Spinal cord (tissue), 10 donors: ENCODE measurements around the gene ZNF609. TPM values are rescaled to one million over a fixed set of nuclear protein-coding genes. Genes with fewer than 3 reads are reported as not detected.
A peak's percentile ranks its signal among the peaks of the same experiment; 100 is the strongest.

Source experiments
- DNase-seq, 6 donors: peaks; one replicate each; pipeline versions ENCODE4 v3.0.0 to v3.0.0-alpha.2; 2013 to 2015; ENCODE audit warnings: low spot score in 6 of 6, low read depth in 4 of 6
- H3K27ac ChIP-seq: one replicate; pipeline ENCODE4 v1.5.1; 2013; ENCODE audit warnings: low read depth, low read length, control low read depth
- H3K27me3 ChIP-seq: one replicate; pipeline ENCODE4 v1.6.1; 2013; ENCODE audit warnings: low read length; ENCODE audit not compliant: control insufficient read depth, insufficient read depth
- H3K36me3 ChIP-seq: one replicate; pipeline ENCODE4 v1.6.1; 2013; ENCODE audit warnings: low read length; ENCODE audit not compliant: control insufficient read depth, insufficient read depth
- H3K4me1 ChIP-seq: one replicate; pipeline ENCODE4 v1.6.1; 2013; ENCODE audit warnings: low read length; ENCODE audit not compliant: control insufficient read depth, insufficient read depth
- H3K4me3 ChIP-seq: one replicate; pipeline ENCODE4 v1.5.1; 2013; ENCODE audit warnings: low read depth, low read length, control low read depth
- H3K9me3 ChIP-seq: one replicate; pipeline ENCODE4 v1.6.1; 2013; ENCODE audit warnings: low read length; ENCODE audit not compliant: control insufficient read depth, insufficient read depth
- WGBS: methylation state at CpG from one replicate; pipeline ENCODE4 v1.1.5; 2013; ENCODE audit warnings: missing lambda C conversion rate; ENCODE audit not compliant: insufficient coverage; 5-methylcytosine and 5-hydroxymethylcytosine counted together
- polyA plus RNA-seq, 2 donors: library from polyadenylated mRNA; unstranded; fragments of 120-200 nt; gene quantifications; one replicate each; pipeline ENCODE4 v1.2.1, GENCODE V29; 2013; ENCODE audit not compliant: insufficient read length in 2 of 2
- total RNA-seq, 2 donors: library from RNA; depleted of rRNA in 1 of 2; stranded (reverse); fragments of 120-200 nt in 1 of 2; fragments of >200 nt in 1 of 2; gene quantifications; one replicate each; pipeline versions ENCODE4 v1.2.3 to v1.2.4, GENCODE V29; 2013 to 2014
- donor health status: healthy.

The ZNF609 gene
- total and polyA plus RNA-seq, 4 donors, result 20.9 to 34.5 (median 30.6) TPM

DNA sequence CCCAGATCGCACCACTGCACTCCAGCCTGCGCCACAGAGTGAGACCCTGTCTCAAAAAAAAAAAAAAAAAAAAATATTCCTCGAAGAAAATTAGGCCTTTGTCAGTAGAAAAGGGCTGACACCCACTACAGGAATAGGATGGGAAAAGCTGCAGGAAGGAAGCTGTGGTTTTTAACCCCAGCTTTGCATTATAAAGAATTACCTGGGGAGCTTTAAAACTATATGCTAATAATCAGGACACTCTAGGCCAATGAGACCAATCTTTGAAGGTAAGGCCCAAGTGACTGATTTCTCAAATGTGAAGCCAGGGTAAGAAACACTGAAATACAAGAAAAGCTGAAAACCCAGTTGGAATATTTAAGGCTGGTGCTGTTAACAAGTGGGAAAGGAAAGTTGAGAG lies 240.7 kb downstream of the ZNF609 start:
- Histone ChIP-seq H3K9me3 (no peaks in the 10 kb centered on the region), H3K4me1 (peaks cover 39% of the 10 kb centered on the region), H3K36me3 (peaks cover 6% of the 10 kb centered on the region), H3K27ac (peak overlapping the region; percentile 75), H3K27me3 (no peaks in the 10 kb centered on the region), H3K4me3 (peak overlapping the region; percentile 84)
- no peak for DNase-seq
- no CpG with 5 or more reads among the region's 3 CpGs for WGBS

DNA sequence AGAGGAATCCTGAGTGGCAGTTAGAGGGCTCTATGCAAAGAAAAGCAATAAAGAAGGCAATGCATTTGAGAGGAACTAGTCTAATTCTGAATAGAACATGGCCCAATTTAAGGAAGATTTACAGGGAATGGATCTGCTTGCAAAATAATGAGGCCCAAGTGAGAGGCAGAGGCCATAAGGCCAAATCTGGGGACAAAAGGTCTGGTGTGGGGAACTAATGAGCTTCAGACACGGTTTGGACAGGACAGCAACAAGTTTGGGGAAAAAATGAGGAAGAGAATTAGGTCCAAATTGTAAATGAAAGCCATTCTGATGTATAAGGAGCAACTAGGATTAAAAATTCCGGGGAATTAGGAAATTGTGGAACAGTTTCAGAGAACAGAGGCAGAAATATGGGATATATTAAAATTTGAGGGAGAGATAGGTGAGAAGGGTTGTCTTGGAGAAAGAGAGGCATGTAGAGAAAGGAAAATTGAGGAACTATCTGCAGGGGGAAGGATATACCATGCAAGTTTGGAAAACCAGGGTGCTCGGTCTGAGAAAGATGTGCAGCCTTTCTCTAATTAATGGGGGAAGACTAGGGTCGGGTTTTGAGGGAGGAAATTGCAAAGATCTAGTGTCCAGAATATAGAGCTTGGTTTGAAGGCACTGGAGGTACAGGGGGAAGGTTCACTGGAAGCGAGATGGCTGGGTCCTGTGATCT lies 241.3 kb downstream of the ZNF609 start:
- H3K4me1 ChIP-seq, result peaks cover 39% of the 10 kb centered on the region
- peak overlapping the region; percentile 84 for H3K4me3 ChIP-seq

DNA sequence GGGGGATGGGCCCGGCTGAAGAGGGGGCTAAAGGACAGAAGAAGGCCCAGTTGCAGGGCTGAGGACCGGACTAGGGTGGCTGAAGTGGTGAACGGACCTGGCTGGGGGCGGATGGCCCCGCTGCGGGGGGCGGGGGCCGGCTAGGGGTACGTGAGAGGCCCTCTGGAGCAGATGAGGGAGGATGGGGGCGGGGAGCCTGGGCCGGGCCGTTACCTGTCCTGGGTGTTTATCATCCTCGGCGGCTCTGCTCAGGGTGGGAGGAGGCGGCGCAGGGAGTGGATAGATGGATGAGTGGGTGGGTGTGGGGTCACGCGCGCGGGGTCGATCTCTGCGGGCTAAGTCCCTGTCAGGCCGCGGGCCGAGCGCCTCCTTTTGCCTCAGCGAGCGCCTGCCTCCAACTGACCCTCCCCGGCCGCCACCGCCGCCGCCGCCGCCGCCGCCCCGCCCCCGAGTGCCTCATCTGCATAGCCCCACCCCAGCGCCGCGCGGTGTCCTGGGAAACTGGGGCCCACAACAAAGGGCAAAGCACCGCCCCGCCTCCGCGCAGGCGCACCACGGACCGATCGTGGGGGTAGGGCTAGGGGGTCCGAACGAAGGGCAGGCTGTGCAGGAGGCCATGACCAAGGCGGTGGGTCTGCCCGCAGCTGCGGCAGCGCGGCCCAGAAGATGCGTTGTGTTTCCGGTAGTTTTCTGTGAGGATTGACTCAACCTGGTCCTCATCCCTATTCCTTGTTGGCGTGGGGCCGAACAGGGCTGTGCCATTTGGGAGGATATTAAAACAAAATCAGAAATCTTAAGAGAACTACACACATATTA lies 242.6 kb downstream of the ZNF609 start:
- peaks cover 32% of the 10 kb centered on the region for H3K4me1 ChIP-seq

More for the DNA sequence above, 241.3 kb downstream of the ZNF609 start:
- Histone ChIP-seq H3K27me3 (no peaks in the 10 kb centered on the region), H3K9me3 (no peaks in the 10 kb centered on the region), H3K27ac (peak overlapping the region; percentile 83), H3K36me3 (peaks cover 6% of the 10 kb centered on the region)
- WGBS, result 6% methylated on average over 5 of the region's 5 CpGs
- no peak for DNase-seq

DNA sequence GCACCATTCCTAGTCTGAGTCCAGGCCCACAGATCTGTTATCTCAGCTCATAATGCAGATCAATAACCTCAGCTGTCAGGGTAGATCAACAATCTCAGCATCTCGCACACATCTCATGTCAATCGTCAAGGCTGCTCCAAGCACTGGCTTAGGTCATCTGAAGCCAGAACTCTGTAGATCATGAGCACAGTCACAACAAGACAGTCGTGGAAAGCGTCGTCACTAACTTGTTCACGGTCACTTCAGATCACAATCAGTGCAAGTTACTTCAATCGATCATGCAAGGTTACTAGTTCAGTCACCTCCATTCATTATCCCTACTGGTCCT lies 243.2 kb downstream of the ZNF609 start:
- DNase-seq, result no peak

More for the DNA sequence above, 242.6 kb downstream of the ZNF609 start:
- H3K36me3 ChIP-seq, result peaks cover 6% of the 10 kb centered on the region
- peak overlapping the region; percentile 84 for H3K4me3 ChIP-seq
- H3K9me3 ChIP-seq, result no peaks in the 10 kb centered on the region
- DNase-seq, result peak; percentile 84 to 99 (median 96)
- H3K27me3 ChIP-seq, result no peaks in the 10 kb centered on the region
- H3K27ac ChIP-seq, result peak overlapping the region; percentile 83
- WGBS, result under 1% methylated on average over 61 of the region's 62 CpGs

DNA sequence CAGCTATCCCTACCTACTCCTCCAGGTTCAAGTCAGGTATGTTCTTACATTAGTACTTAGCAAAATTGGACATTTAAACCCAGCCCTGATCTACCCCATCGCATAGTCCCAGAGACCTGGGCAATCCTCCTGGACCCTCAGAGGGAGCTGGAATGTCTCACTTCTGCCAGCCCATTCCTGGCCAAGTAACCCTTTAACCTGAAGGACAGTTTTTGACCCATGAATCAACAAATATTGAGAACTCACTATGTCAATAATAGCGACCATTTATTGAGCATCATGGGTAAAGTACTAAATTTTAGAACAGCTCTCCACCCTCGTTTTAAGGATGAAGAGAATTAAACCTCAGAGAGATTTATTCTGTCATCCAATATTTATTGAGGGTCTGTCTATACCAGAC lies 244.6 kb downstream of the ZNF609 start:
- Histone ChIP-seq H3K27ac (no peak overlapping the region), H3K27me3 (no peaks in the 10 kb centered on the region), H3K4me3 (no peak overlapping the region), H3K4me1 (peaks cover 18% of the 10 kb centered on the region), H3K9me3 (no peaks in the 10 kb centered on the region), H3K36me3 (peaks cover 3% of the 10 kb centered on the region)
- no peak for DNase-seq
- WGBS, result 100% methylated on average over 1 of the region's 3 CpGs

More for the DNA sequence above, 243.2 kb downstream of the ZNF609 start:
- Histone ChIP-seq H3K9me3 (no peaks in the 10 kb centered on the region), H3K27ac (peak overlapping the region; percentile 82), H3K36me3 (peaks cover 6% of the 10 kb centered on the region), H3K4me1 (peaks cover 30% of the 10 kb centered on the region), H3K27me3 (no peaks in the 10 kb centered on the region), H3K4me3 (peak overlapping the region; percentile 84)
- WGBS, result 56% methylated on average over 7 of the region's 7 CpGs

DNA sequence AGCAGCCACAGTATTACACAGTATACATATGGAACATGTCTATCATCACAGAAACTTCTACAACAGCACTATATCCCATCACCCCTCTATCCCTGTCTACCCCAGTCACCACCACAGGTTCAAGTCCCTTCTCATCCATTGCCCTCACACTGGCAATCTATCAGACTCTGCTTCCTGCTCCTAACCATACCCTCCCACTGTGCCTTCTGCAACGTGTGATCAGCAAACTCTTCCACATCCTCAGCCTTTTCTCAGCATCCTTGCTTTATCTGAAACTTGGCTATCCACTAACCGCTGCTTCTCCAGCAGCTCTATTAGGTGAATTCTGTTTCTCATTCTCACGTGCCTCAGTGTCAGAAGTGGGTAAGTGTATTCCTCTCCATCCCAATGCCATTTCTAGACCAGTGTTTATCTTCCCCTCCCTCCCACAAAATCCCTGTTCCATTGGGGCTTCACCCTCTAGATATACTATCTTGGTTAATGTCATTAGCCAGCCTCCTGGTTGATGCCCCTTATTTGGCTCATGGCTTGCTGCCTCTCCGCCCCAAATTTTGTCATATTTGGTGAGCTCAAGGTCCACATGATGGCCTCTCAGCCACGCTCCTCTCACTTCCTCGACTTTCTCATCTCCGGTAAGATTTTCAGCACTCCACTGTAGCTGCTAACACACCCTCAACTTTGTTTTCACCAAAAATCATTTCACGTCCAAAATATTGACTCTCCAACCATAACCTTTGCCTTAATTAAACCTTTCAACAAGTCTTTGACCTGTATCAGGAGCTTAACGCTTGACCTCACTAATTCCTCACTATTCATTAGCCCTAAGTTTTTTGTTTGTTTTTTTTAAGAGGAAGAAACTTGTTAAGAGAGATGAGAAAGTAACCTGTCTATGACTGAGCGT lies 245.9 kb downstream of the ZNF609 start:
- DNase-seq, result no peak
- Histone ChIP-seq H3K4me1 (peaks cover 7% of the 10 kb centered on the region), H3K9me3 (no peaks in the 10 kb centered on the region), H3K36me3 (no peaks in the 10 kb centered on the region), H3K27me3 (no peaks in the 10 kb centered on the region), H3K27ac (no peak overlapping the region), H3K4me3 (no peak overlapping the region)
- 83% methylated on average over 7 of the region's 10 CpGs for WGBS

DNA sequence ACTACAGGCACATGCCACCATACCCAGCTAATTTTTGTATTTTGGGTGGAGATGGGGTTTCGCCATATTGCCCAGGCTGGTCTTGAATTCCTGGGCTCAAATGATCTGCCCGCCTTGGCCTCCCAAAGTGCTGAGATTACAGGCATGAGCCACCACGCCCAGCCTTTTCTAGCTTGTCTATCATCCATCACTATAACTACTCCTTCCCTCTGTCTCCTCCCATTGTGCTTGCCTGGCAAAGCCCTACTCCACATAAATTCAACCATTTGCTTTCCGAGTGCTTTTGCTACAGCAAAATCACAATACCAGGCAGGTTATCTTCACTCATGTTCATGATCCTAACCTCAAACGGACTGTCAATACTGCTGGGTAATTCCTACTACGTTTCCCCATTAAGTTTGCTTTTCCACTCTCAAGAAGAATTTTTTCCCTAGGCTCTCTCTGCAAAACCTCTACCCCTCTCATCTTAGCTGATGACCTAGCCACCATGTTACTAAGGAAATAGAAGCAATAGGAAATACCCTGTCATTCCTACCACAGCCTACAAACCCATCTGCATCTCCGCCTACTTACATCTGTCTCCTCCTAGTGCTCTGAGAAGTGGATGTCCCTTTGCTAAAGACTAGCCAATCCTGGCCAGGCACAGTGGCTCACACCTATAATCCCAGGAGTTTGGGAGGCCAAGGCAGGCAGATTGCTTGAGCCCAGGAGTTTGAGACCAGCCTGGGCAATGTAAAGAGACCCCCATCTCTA lies 250.5 kb downstream of the ZNF609 start:
- Histone ChIP-seq H3K27me3 (no peaks in the 10 kb centered on the region), H3K9me3 (no peaks in the 10 kb centered on the region), H3K27ac (no peak overlapping the region), H3K36me3 (no peaks in the 10 kb centered on the region), H3K4me1 (no peaks in the 10 kb centered on the region), H3K4me3 (no peak overlapping the region)
- no peak for DNase-seq
- 75% methylated on average over 6 of the region's 7 CpGs for WGBS

DNA sequence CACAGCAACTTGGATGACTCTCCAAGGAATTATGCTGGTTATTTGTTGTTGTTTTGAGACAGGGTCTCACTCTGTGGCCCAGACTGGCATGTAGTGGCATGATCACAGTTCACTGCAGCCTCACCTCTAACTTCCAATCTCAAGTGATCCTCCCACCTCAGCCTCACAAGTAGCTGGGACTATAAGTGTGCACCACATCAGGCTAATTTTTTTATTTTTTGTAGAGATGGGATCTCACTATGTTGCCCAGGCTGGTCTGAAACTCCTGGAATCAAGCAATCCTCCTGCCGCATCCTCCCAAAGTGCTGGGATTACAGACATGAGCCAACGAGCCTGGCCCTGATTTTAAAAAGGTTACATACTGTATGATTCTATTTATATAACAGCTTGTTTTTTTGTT lies 252.0 kb downstream of the ZNF609 start:
- no peaks in the 10 kb centered on the region for H3K9me3 ChIP-seq
- no peak for DNase-seq
- H3K4me1 ChIP-seq, result no peaks in the 10 kb centered on the region
- no peaks in the 10 kb centered on the region for H3K27me3 ChIP-seq
- 100% methylated on average over 1 of the region's 2 CpGs for WGBS
- no peak overlapping the region for H3K4me3 ChIP-seq
- no peaks in the 10 kb centered on the region for H3K36me3 ChIP-seq
- H3K27ac ChIP-seq, result no peak overlapping the region

DNA sequence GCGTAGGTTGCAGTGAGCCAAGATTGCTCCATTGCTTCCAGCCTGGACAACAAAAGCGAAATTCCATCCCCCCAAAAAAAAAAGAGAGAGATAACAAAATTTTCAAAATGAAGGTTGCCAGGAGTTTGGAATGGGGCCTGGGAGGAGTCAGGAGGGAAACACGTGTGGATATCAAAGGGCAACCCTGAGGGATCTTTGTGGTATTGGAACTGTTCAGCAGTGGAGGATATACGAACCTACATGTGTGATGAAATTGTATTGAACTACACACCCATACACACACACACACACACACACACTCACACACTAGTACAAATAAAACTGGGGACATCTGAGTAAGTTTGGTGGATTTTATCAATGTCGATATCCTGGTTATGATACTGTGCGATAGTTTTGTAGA lies 253.2 kb downstream of the ZNF609 start:
- no peak overlapping the region for H3K27ac ChIP-seq
- WGBS, result no CpG with 5 or more reads among the region's 6 CpGs
- peaks cover 9% of the 10 kb centered on the region for H3K4me1 ChIP-seq
- H3K27me3 ChIP-seq, result no peaks in the 10 kb centered on the region
- no peak overlapping the region for H3K4me3 ChIP-seq
- H3K36me3 ChIP-seq, result no peaks in the 10 kb centered on the region
- H3K9me3 ChIP-seq, result no peaks in the 10 kb centered on the region
- DNase-seq, result no peak
